GM21825 (cell line): ENCODE measurements around the gene BBS4.
A peak's percentile ranks its signal among the peaks of the same experiment; 100 is the strongest.

Experiments used
- ATAC-seq: cut with Tn5 transposase; IDR thresholded peaks from one replicate; pipeline ENCODE4 v1.9.1; 2021; ENCODE audit warnings: mild to moderate bottlenecking, moderate library complexity; ENCODE audit not compliant: unreplicated experiment

Gene BBS4

GRCh38 chr15:72754096-72754495 is 68.1 kb downstream of the BBS4 start:
- no peak for ATAC-seq

GRCh38 chr15:72758182-72758581 is 72.2 kb downstream of the BBS4 start:
- no peak for ATAC-seq

GRCh38 chr15:72760590-72761260 is 74.7 kb downstream of the BBS4 start:
- ATAC-seq: no peak

- ATAC-seq: no peak
Measured at GRCh38 chr15:72764656-72765055, 78.6 kb downstream of the BBS4 start.

GRCh38 chr15:72766025-72766424 is 80.0 kb downstream of the BBS4 start:
- ATAC-seq: no peak

GRCh38 chr15:72766780-72767179 is 80.8 kb downstream of the BBS4 start:
- ATAC-seq: no peak

GRCh38 chr15:72770673-72771328 is 84.8 kb downstream of the BBS4 start:
- no peak for ATAC-seq

GRCh38 chr15:72771329-72771725 is 85.3 kb downstream of the BBS4 start:
- no peak for ATAC-seq

GRCh38 chr15:72774696-72775383 is 88.8 kb downstream of the BBS4 start:
- no peak for ATAC-seq

- no peak for ATAC-seq
Measured at GRCh38 chr15:72778796-72779195, 92.8 kb downstream of the BBS4 start.

- no peak for ATAC-seq
Measured at GRCh38 chr15:72781631-72782030, 95.6 kb downstream of the BBS4 start.

GRCh38 chr15:72782274-72783003 is 96.4 kb downstream of the BBS4 start:
- no peak for ATAC-seq

GRCh38 chr15:72783004-72783639 is 97.1 kb downstream of the BBS4 start:
- peak; percentile 31 for ATAC-seq

GRCh38 chr15:72783640-72784455 is 97.8 kb downstream of the BBS4 start, which contains the start of gene ADPGK:
Gene ADPGK, minus strand, starts transcription at chr15:72783758. Its CDS starts 67 bp downstream, at chr15:72783691.
- peak; percentile 67 for ATAC-seq

GRCh38 chr15:72784456-72784876 is 98.5 kb downstream of the BBS4 start:
- no peak for ATAC-seq

- no peak for ATAC-seq
Measured at GRCh38 chr15:72785432-72785831, 99.4 kb downstream of the BBS4 start.

GRCh38 chr15:72785841-72786240 is 99.8 kb downstream of the BBS4 start:
- ATAC-seq: no peak

- no peak for ATAC-seq
Measured at GRCh38 chr15:72786242-72786641, 100.2 kb downstream of the BBS4 start.

- ATAC-seq: no peak
Measured at GRCh38 chr15:72786676-72787345, 100.8 kb downstream of the BBS4 start.
